ENCODE data around the gene MTUS2.

GRCh38 chr13:28794396-28794795 lies 25.7 kb upstream of the MTUS2 start:
- no peak for TF ChIP-seq MYBL2 (IDR thresholded peaks at IDR 0.05; ENCODE audit: low read depth)
- no peak for TF ChIP-seq MYBL2 (CRISPR knock-in tag; IDR thresholded peaks at IDR 0.05; ENCODE audit: borderline replicate concordance)
- TF ChIP-seq TAF1 (IDR thresholded peaks at IDR 0.05; ENCODE audit: control insufficient read depth, extremely low read depth, insufficient read depth, low read length, severe bottlenecking) = no peak
- TF ChIP-seq E2F6 (IDR thresholded peaks at IDR 0.05; ENCODE audit: borderline replicate concordance in 1 of 2, extremely low read depth in 1 of 2, insufficient read depth in 1 of 2, insufficient read length in 1 of 2, low read depth in 1 of 2, low read length in 1 of 2, poor library complexity in 1 of 2, severe bottlenecking in 1 of 2) = no peak
- no peak for TF ChIP-seq CTCF (IDR thresholded peaks at IDR 0.05 in 2 of 3, conservative IDR thresholded peaks at IDR 0.05 in 1 of 3; ENCODE audit: insufficient read depth in 2 of 3, low read depth in 1 of 3, low read length in 3 of 3)
- no peak for TF ChIP-seq ZNF407 (IDR thresholded peaks at IDR 0.05; ENCODE audit: low read depth)
- no peak for TF ChIP-seq JUNB (CRISPR knock-in tag; conservative IDR thresholded peaks at IDR 0.05)
- TF ChIP-seq ELK1 (CRISPR knock-in tag; IDR thresholded peaks at IDR 0.05) = no peak
- TF ChIP-seq ZNF140 (CRISPR knock-in tag; IDR thresholded peaks at IDR 0.05) = no peak
- no peak for TF ChIP-seq RNF2 (IDR thresholded peaks at IDR 0.05)
- no peak for TF ChIP-seq RREB1 (CRISPR knock-in tag; IDR thresholded peaks at IDR 0.05)
- TF ChIP-seq SMAD4 (CRISPR knock-in tag; conservative IDR thresholded peaks at IDR 0.05) = no peak
- no peak for TF ChIP-seq FOXK1 (CRISPR knock-in tag; IDR thresholded peaks at IDR 0.05; ENCODE audit: borderline replicate concordance)
- no peak for TF ChIP-seq ZNF124 (CRISPR knock-in tag; IDR thresholded peaks at IDR 0.05)
- TF ChIP-seq SIN3A (IDR thresholded peaks at IDR 0.05; ENCODE audit: borderline replicate concordance in 2 of 2, control insufficient read depth in 1 of 2, low read depth in 2 of 2, low read length in 2 of 2) = no peak

All from K562 (cell line).